GM12878 (cell line): ENCODE results near the gene CEP170B. TPM values are rescaled to one million over a fixed set of nuclear protein-coding genes. Genes with fewer than 3 reads are reported as not detected.

Experiments
- ATAC-seq: fragments of 200-7000 bp; cut with Tn5 transposase; 3 replicates; pipeline ENCODE4 v1.9.1; 2020; ENCODE audit warnings: mild to moderate bottlenecking, moderate library complexity
- BruUV-seq: library from RNA; stranded (reverse); fragments of 400-500 nt; replicated peaks from 2 replicates; lab custom pipeline; 2021; lab: Mats Ljungman, UMichigan
- CTCF ChIA-PET: fragments of 300-600 bp; sonication (Branson Sonifier 250); formaldehyde crosslinking; extraction: SDS; loops from one replicate; lab custom pipeline; 2021; ENCODE audit warnings: inconsistent platforms; lab: Yijun Ruan, JAX
- POLR2A ChIA-PET: fragments of 350-600 bp; formaldehyde crosslinking; extraction: SDS; loops from one replicate; lab custom pipeline; 2021; ENCODE audit warnings: inconsistent platforms; lab: Charles Lee
- RAD21 ChIA-PET: fragments of 300-600 bp; sonication (Branson Sonifier 250); formaldehyde crosslinking; loops from one replicate; lab custom pipeline; 2023; ENCODE audit warnings: antibody characterized with exemption; ENCODE audit not compliant: unreplicated experiment; lab: Charles Lee
- SMC1A ChIA-PET: fragments of 300-600 bp; sonication (Branson Sonifier 250); formaldehyde crosslinking; loops from one replicate; lab custom pipeline; 2023; ENCODE audit not compliant: unreplicated experiment, uncharacterized antibody; lab: Charles Lee
- DNase-seq: peaks from one replicate; pipeline ENCODE4 v3.0.0-alpha.2; 2011; ENCODE audit warnings: low read depth, low spot score
- FAIRE-seq: peaks from 3 replicates; lab custom pipeline; 2011; peaks lifted over from hg19 to GRCh38; lab: Jason Lieb, UNC
- H2AFZ ChIP-seq: 2 replicates; pipeline ENCODE4 v1.6.0; 2011; ENCODE audit warnings: low read depth, low read length, control low read depth; ENCODE audit not compliant: control insufficient read depth
- H3K27ac ChIP-seq: 2 replicates; pipeline ENCODE4 v1.5.1; 2011; ENCODE audit warnings: control low read depth; ENCODE audit not compliant: control insufficient read depth, insufficient read depth
- H3K27me3 ChIP-seq, 2 experiments: replicated peaks in 1 of 2; 2 replicates each; pipeline versions ENCODE4 v1.6.0 to v1.6.1; 2011; ENCODE audit warnings: low read length in 1 of 2; ENCODE audit not compliant: control insufficient read depth in 2 of 2, insufficient read depth in 2 of 2
- H3K36me3 ChIP-seq, 2 experiments: 2 replicates each; pipeline ENCODE4 v1.5.1; 2011; ENCODE audit warnings: low read length in 1 of 2; ENCODE audit not compliant: control insufficient read depth in 2 of 2, insufficient read depth in 2 of 2
- H3K4me1 ChIP-seq: 2 replicates; pipeline ENCODE4 v1.6.1; 2011; ENCODE audit warnings: mild to moderate bottlenecking, low read length, moderate library complexity, mixed read lengths; ENCODE audit not compliant: control insufficient read depth, insufficient read depth
- H3K4me2 ChIP-seq: 2 replicates; pipeline ENCODE4 v1.6.0; 2011; ENCODE audit warnings: control low read depth; ENCODE audit not compliant: control insufficient read depth, insufficient read depth
- H3K4me3 ChIP-seq: fragments of 200-600 bp; sonication (generic); 2 replicates; pipeline ENCODE4 v1.5.1; 2016
- H3K79me2 ChIP-seq: 2 replicates; pipeline ENCODE4 v1.6.0; 2011; ENCODE audit warnings: low read length; ENCODE audit not compliant: control insufficient read depth, insufficient read depth
- H3K9ac ChIP-seq: 2 replicates; pipeline ENCODE4 v1.8.0; 2011; ENCODE audit warnings: low read length, control low read depth, mixed read lengths; ENCODE audit not compliant: control insufficient read depth, insufficient read depth
- H3K9me3 ChIP-seq: replicated peaks from 3 replicates; pipeline ENCODE4 v1.5.1; 2011; ENCODE audit warnings: mild to moderate bottlenecking, low read length; ENCODE audit not compliant: control insufficient read depth, insufficient read depth
- H4K20me1 ChIP-seq: 2 replicates; pipeline ENCODE4 v1.6.0; 2011; ENCODE audit not compliant: control insufficient read depth, insufficient read depth
- ATF3 ChIP-seq: IDR thresholded peaks from 2 replicates; pipeline ENCODE4 v1.6.1; 2011; ENCODE audit warnings: low read depth, mild to moderate bottlenecking, low read length, moderate library complexity, borderline replicate concordance; ENCODE audit errors: extremely low read depth
- HDGF ChIP-seq: fragments of 450-650 bp; IDR thresholded peaks from 2 replicates; pipeline ENCODE4 v1.6.1; 2016; ENCODE audit warnings: antibody characterized with exemption
- MEF2B ChIP-seq: fragments of 450-650 bp; IDR thresholded peaks from 2 replicates; pipeline ENCODE4 v1.6.1; 2018; ENCODE audit warnings: mild to moderate bottlenecking, moderate library complexity; ENCODE audit not compliant: partially characterized antibody, poor library complexity, severe bottlenecking
- SP1 ChIP-seq: IDR thresholded peaks from one replicate; pipeline ENCODE4 v1.6.1; 2011; ENCODE audit warnings: low read depth, low read length
- WGBS: methylation state at CpG from one replicate; pipeline ENCODE4 v1.1.6; 2016; ENCODE audit warnings: low lambda C conversion rate; ENCODE audit not compliant: insufficient replicate concordance, insufficient coverage; ENCODE audit errors: missing lambda C conversion rate; 5-methylcytosine and 5-hydroxymethylcytosine counted together
- in situ Hi-C: fragments of 300-500 bp; cut with MboI; formaldehyde crosslinking; loops from 9 replicates; pipeline ENCODE4 v1.14.3; 2018; ENCODE audit warnings: mixed read lengths
- intact Hi-C: fragments of 100-400 bp; cut with micrococcal nuclease; formaldehyde crosslinking; loops from one replicate; pipeline ENCODE4 v1.14.2; 2022; ENCODE audit not compliant: unreplicated experiment
- polyA plus RNA-seq, 11 experiments: library from polyadenylated mRNA; depleted of rRNA in 4 of 11; unstranded in 6 of 11; stranded (reverse) in 5 of 11; fragments of >200 nt; fragmentation: Nextera tagmentation in 4 of 11; fragmentation: Illumina TruSeq in 1 of 11; extraction: Ambion mirVana in 4 of 11; extraction: Trizol in 1 of 11; gene quantifications; 1 replicate in 1 of 11; 2 replicates in 10 of 11; pipeline versions ENCODE4 v1.2.1 to v1.2.3, GENCODE V29; 2011 to 2016; ENCODE audit warnings: inconsistent platforms in 2 of 11, missing spikeins in 2 of 11, low read depth in 1 of 11
- total RNA-seq, 4 experiments: library from RNA; depleted of rRNA in 3 of 4; stranded (reverse); fragments of >200 nt in 3 of 4; fragmentation: Illumina TruSeq in 1 of 4; extraction: Trizol in 1 of 4; gene quantifications; 2 replicates each; pipeline versions ENCODE4 v1.2.1 to v1.2.3, GENCODE V29; 2013 to 2021

The CEP170B gene
- total and polyA plus RNA-seq, 10 of the 15 experiments (the other 5 are each of a cell fraction or from before 2014, with no cell fraction given), result 0.01 to 0.44 (median 0.05) TPM; not detected in 4

- TF ChIP-seq ATF3, result no peak
Measured at GRCh38 chr14:104886690-104887622, 21.9 kb downstream of the CEP170B start (continued).

- ChIA-PET POLR2A (no interaction called here), RAD21 (no interaction called here), SMC1A (no interaction called here), CTCF (no interaction called here)
- WGBS, result 57% methylated on average over 30 of the region's 33 CpGs
- H3K4me3 ChIP-seq, result no peak overlapping the region
- H3K4me2 ChIP-seq, result no peak overlapping the region
- TF ChIP-seq SP1 (no peak), HDGF (no peak), MEF2B (no peak)
- ATAC-seq, result no peak
- intact Hi-C loops (no loop called here), in situ Hi-C loops (no loop called here)
- H2AFZ ChIP-seq, result no peak overlapping the region
- H3K79me2 ChIP-seq, result no peaks in the 10 kb centered on the region
- no peaks in the 10 kb centered on the region for H3K27me3 ChIP-seq
- H3K4me1 ChIP-seq, result no peaks in the 10 kb centered on the region
- FAIRE-seq, result no peak
- H3K36me3 ChIP-seq, result no peaks in the 10 kb centered on the region
- H3K9me3 ChIP-seq, result no peaks in the 10 kb centered on the region
- BruUV-seq, result no TSS peak
- H3K9ac ChIP-seq, result no peak overlapping the region
- no peaks in the 10 kb centered on the region for H4K20me1 ChIP-seq
- no peak for DNase-seq
- H3K27ac ChIP-seq, result no peak overlapping the region
Measured at GRCh38 chr14:104887623-104888488, 22.8 kb downstream of the CEP170B start.
